ENCODE measurements around the gene VSTM4. TPM values are rescaled to one million over a fixed set of nuclear protein-coding genes. Genes with fewer than 3 reads are reported as not detected.

Gene VSTM4
- total RNA-seq, 1 donor from 2014 or later: 21.1 TPM

GRCh38 chr10:49120911-49121310 is 5.6 kb upstream of the VSTM4 start:
- intact Hi-C loops (cut with micrococcal nuclease): no loop called here
- Histone ChIP-seq H3K36me3 (no peaks in the 10 kb centered on the region), H3K9me3 (replicated peaks) (no peaks in the 10 kb centered on the region), H3K27me3 (ENCODE audit: low read depth) (no peaks in the 10 kb centered on the region), H3K4me1 (peaks cover 7% of the 10 kb centered on the region), H3K4me3 (no peak overlapping the region), H3K27ac (replicated peaks) (no peak overlapping the region)
- DNase-seq: no peak
- TF ChIP-seq CTCF (IDR thresholded peaks at IDR 0.05; ENCODE audit: borderline replicate concordance): no peak

- H3K36me3 ChIP-seq: no peaks in the 10 kb centered on the region
- intact Hi-C loops (cut with micrococcal nuclease): no loop called here
- no peak for DNase-seq
- no peaks in the 10 kb centered on the region for H3K9me3 ChIP-seq (replicated peaks)
- H3K27me3 ChIP-seq (ENCODE audit: low read depth): no peaks in the 10 kb centered on the region
- no peak overlapping the region for H3K4me3 ChIP-seq
- no peak for TF ChIP-seq CTCF (IDR thresholded peaks at IDR 0.05; ENCODE audit: borderline replicate concordance)
- H3K4me1 ChIP-seq: peaks cover 14% of the 10 kb centered on the region
- H3K27ac ChIP-seq (replicated peaks): no peak overlapping the region
Measured at GRCh38 chr10:49119746-49120145, 4.4 kb upstream of the VSTM4 start.

GRCh38 chr10:49118430-49119074 is 3.2 kb upstream of the VSTM4 start:
- no peaks in the 10 kb centered on the region for H3K36me3 ChIP-seq

GRCh38 chr10:49117376-49118070 is 2.2 kb upstream of the VSTM4 start:
- no peaks in the 10 kb centered on the region for H3K36me3 ChIP-seq
- H3K4me1 ChIP-seq: peaks cover 36% of the 10 kb centered on the region
- intact Hi-C loops (cut with micrococcal nuclease): no loop called here
- no peak for TF ChIP-seq CTCF (IDR thresholded peaks at IDR 0.05; ENCODE audit: borderline replicate concordance)
- no peak for DNase-seq
- H3K9me3 ChIP-seq (replicated peaks): no peaks in the 10 kb centered on the region
- H3K4me3 ChIP-seq: no peak overlapping the region
- no peak overlapping the region for H3K27ac ChIP-seq (replicated peaks)
- no peaks in the 10 kb centered on the region for H3K27me3 ChIP-seq (ENCODE audit: low read depth)

More at GRCh38 chr10:49118430-49119074, 3.2 kb upstream of the VSTM4 start:
- intact Hi-C loops (cut with micrococcal nuclease): no loop called here
- Histone ChIP-seq H3K4me3 (no peak overlapping the region), H3K9me3 (replicated peaks) (no peaks in the 10 kb centered on the region), H3K4me1 (peaks cover 26% of the 10 kb centered on the region), H3K27ac (replicated peaks) (no peak overlapping the region), H3K27me3 (ENCODE audit: low read depth) (no peaks in the 10 kb centered on the region)
- no peak for DNase-seq
- no peak for TF ChIP-seq CTCF (IDR thresholded peaks at IDR 0.05; ENCODE audit: borderline replicate concordance)

GRCh38 chr10:49116509-49117375 is 1.4 kb upstream of the VSTM4 start:
- H3K27ac ChIP-seq (replicated peaks): peak overlapping the region; percentile 68
- intact Hi-C loops (cut with micrococcal nuclease): no loop called here
- H3K4me3 ChIP-seq: no peak overlapping the region
- peaks cover 44% of the 10 kb centered on the region for H3K4me1 ChIP-seq
- no peaks in the 10 kb centered on the region for H3K9me3 ChIP-seq (replicated peaks)
- TF ChIP-seq CTCF (IDR thresholded peaks at IDR 0.05; ENCODE audit: borderline replicate concordance): no peak
- H3K27me3 ChIP-seq (ENCODE audit: low read depth): no peaks in the 10 kb centered on the region
- DNase-seq: no peak
- H3K36me3 ChIP-seq: no peaks in the 10 kb centered on the region
